ENCODE results near the gene ELFN2.

DNA sequence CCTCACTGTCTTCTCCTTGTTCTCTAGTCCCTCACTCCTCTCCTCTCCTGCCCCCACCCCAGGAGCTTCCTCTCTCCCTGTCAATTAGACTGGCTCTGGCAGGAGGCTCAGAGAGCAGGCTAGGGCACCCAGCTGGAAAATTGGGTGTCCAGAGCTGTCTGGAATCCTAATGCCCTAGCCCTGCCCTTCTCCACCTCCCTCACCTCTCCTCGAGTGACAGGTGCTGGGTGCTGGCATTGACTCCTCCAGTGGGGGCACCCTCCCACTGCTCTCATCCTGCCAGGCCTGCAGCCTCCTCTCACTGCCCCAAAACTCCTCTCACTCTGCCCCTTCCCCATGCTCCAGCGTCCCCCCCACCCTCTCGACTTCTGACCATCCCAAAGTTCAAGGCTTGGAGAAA is 76.0 kb downstream of the ELFN2 start:
- TF ChIP-seq, protein P1, sequence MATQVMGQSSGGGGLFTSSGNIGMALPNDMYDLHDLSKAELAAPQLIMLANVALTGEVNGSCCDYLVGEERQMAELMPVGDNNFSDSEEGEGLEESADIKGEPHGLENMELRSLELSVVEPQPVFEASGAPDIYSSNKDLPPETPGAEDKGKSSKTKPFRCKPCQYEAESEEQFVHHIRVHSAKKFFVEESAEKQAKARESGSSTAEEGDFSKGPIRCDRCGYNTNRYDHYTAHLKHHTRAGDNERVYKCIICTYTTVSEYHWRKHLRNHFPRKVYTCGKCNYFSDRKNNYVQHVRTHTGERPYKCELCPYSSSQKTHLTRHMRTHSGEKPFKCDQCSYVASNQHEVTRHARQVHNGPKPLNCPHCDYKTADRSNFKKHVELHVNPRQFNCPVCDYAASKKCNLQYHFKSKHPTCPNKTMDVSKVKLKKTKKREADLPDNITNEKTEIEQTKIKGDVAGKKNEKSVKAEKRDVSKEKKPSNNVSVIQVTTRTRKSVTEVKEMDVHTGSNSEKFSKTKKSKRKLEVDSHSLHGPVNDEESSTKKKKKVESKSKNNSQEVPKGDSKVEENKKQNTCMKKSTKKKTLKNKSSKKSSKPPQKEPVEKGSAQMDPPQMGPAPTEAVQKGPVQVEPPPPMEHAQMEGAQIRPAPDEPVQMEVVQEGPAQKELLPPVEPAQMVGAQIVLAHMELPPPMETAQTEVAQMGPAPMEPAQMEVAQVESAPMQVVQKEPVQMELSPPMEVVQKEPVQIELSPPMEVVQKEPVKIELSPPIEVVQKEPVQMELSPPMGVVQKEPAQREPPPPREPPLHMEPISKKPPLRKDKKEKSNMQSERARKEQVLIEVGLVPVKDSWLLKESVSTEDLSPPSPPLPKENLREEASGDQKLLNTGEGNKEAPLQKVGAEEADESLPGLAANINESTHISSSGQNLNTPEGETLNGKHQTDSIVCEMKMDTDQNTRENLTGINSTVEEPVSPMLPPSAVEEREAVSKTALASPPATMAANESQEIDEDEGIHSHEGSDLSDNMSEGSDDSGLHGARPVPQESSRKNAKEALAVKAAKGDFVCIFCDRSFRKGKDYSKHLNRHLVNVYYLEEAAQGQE (IDR thresholded peaks at IDR 0.05; ENCODE audit: insufficient read depth in 1 of 2, low read depth in 2 of 2, low read length in 2 of 2) = no peak
- no peak for TF ChIP-seq POLR2AphosphoS5 (IDR thresholded peaks at IDR 0.05; ENCODE audit: low read depth, low read length)
- TF ChIP-seq SIN3A (IDR thresholded peaks at IDR 0.05; ENCODE audit: borderline replicate concordance, insufficient read depth, low read length) = no peak
- no peak for TF ChIP-seq TAF1 (IDR thresholded peaks at IDR 0.05; ENCODE audit: borderline replicate concordance, insufficient read depth, low read length)
- no peak for TF ChIP-seq FOXP2 (optimal IDR thresholded peaks at IDR 0.05; ENCODE audit: borderline replicate concordance, extremely low read depth, extremely low read length, insufficient read depth)

Data from PFSK-1 (cell line).